Smooth muscle cell (in vitro differentiated cells): ENCODE data around the gene IL1RL2. TPM values are rescaled to one million over a fixed set of nuclear protein-coding genes. Genes with fewer than 3 reads are reported as not detected.

Experiments
- DNase-seq: peaks from one replicate; lab custom pipeline; 2025; ENCODE audit not compliant: unreplicated experiment; lab: John Stamatoyannopoulos, UW
- H2AFZ ChIP-seq: fragments of 200-600 bp; sonication (generic); 2 replicates; pipeline ENCODE4 v1.6.0; 2016; ENCODE audit warnings: antibody characterized with exemption, low read depth, mild to moderate bottlenecking
- H3F3A ChIP-seq: fragments of 200-600 bp; sonication (generic); 2 replicates; pipeline ENCODE4 v1.6.0; 2017; ENCODE audit warnings: antibody characterized with exemption, low read depth
- H3K27ac ChIP-seq: fragments of 200-600 bp; sonication (generic); 2 replicates; pipeline ENCODE4 v1.5.1; 2016; ENCODE audit warnings: low read depth, mild to moderate bottlenecking
- H3K27me3 ChIP-seq: fragments of 200-600 bp; sonication (generic); 2 replicates; pipeline ENCODE4 v1.6.1; 2016; ENCODE audit warnings: low read depth, mild to moderate bottlenecking
- H3K36me3 ChIP-seq: fragments of 200-600 bp; sonication (generic); 2 replicates; pipeline ENCODE4 v1.5.1; 2016; ENCODE audit warnings: low read depth
- H3K4me1 ChIP-seq: fragments of 200-600 bp; sonication (generic); 2 replicates; pipeline ENCODE4 v1.5.1; 2016; ENCODE audit warnings: low read depth
- H3K4me2 ChIP-seq: fragments of 200-600 bp; sonication (generic); 2 replicates; pipeline ENCODE4 v1.6.0; 2016; ENCODE audit warnings: mild to moderate bottlenecking
- H3K4me3 ChIP-seq: fragments of 200-600 bp; sonication (generic); 2 replicates; pipeline ENCODE4 v1.5.1; 2016; ENCODE audit warnings: mild to moderate bottlenecking
- H3K79me2 ChIP-seq: fragments of 200-600 bp; sonication (generic); 2 replicates; pipeline ENCODE4 v1.6.0; 2016; ENCODE audit warnings: low read depth, mild to moderate bottlenecking
- H3K9ac ChIP-seq: fragments of 200-600 bp; sonication (generic); 2 replicates; pipeline ENCODE4 v1.6.0; 2016; ENCODE audit warnings: low read depth
- H3K9me3 ChIP-seq: fragments of 200-600 bp; sonication (generic); replicated peaks from 2 replicates; pipeline ENCODE4 v1.5.1; 2016; ENCODE audit warnings: low read depth
- H4K20me1 ChIP-seq: fragments of 200-600 bp; sonication (generic); 2 replicates; pipeline ENCODE4 v1.6.0; 2016; ENCODE audit warnings: low read depth
- CTCF ChIP-seq: fragments of 200-600 bp; sonication (generic); IDR thresholded peaks from 2 replicates; pipeline ENCODE4 v1.5.1; 2017; ENCODE audit warnings: borderline replicate concordance, mild to moderate bottlenecking, antibody characterized with exemption; ENCODE audit not compliant: insufficient read depth, poor library complexity, severe bottlenecking
- WGBS: methylation state at CpG from one replicate; pipeline ENCODE4 v1.1.7; 2016; ENCODE audit warnings: low lambda C conversion rate; 5-methylcytosine and 5-hydroxymethylcytosine counted together
- polyA plus RNA-seq: library from polyadenylated mRNA; unstranded; fragments of >200 nt; fragmentation: Nextera tagmentation; extraction: Ambion mirVana; gene quantifications from 2 replicates; pipeline ENCODE4 v1.2.1, GENCODE V29; 2016
- total RNA-seq: library from RNA; depleted of rRNA; stranded (reverse); fragments of >200 nt; gene quantifications from 2 replicates; pipeline ENCODE4 v1.2.3, GENCODE V29; 2014

IL1RL2 gene
- total and polyA plus RNA-seq, 2 experiments from 2014 or later = 0.10 to 0.13 TPM

- Histone ChIP-seq H3K36me3 (no peaks in the 10 kb centered on the region), H3K4me3 (peak overlapping the region; percentile 66), H4K20me1 (no peaks in the 10 kb centered on the region), H3K79me2 (peaks cover 52% of the 10 kb centered on the region), H3K27me3 (no peaks in the 10 kb centered on the region), H3K27ac (peak overlapping the region; percentile 68), H3K9ac (peak overlapping the region; percentile 83), H3K9me3 (peaks cover 5% of the 10 kb centered on the region), H2AFZ (peak overlapping the region; percentile 84), H3K4me1 (peaks cover 8% of the 10 kb centered on the region), H3F3A (peaks cover 15% of the 10 kb centered on the region), H3K4me2 (peak overlapping the region; percentile 92)
- no peak for DNase-seq
- no peak for TF ChIP-seq CTCF
- 13% methylated on average over 30 of the region's 42 CpGs for WGBS
These were observed 43.9 kb upstream of the IL1RL2 start for GRCh38 chr2:102142829-102143449.

- H3K79me2 ChIP-seq = peaks cover 58% of the 10 kb centered on the region
- H3K9ac ChIP-seq = peak overlapping the region; percentile 83
- peak overlapping the region; percentile 66 for H3K4me3 ChIP-seq
- no peak for DNase-seq
- no peak for TF ChIP-seq CTCF
- no peaks in the 10 kb centered on the region for H3K36me3 ChIP-seq
- peak overlapping the region; percentile 92 for H3K4me2 ChIP-seq
- H3K4me1 ChIP-seq = peaks cover 8% of the 10 kb centered on the region
- H3K9me3 ChIP-seq = peaks cover 5% of the 10 kb centered on the region
- peak overlapping the region; percentile 84 for H2AFZ ChIP-seq
- peak overlapping the region; percentile 68 for H3K27ac ChIP-seq
- WGBS = 59% methylated on average over 10 of the region's 10 CpGs
- no peaks in the 10 kb centered on the region for H4K20me1 ChIP-seq
- peaks cover 17% of the 10 kb centered on the region for H3F3A ChIP-seq
- H3K27me3 ChIP-seq = no peaks in the 10 kb centered on the region
These were observed 43.3 kb upstream of the IL1RL2 start for GRCh38 chr2:102143450-102143985.

- WGBS = 81% methylated on average over 4 of the region's 4 CpGs
- Histone ChIP-seq H3F3A (peaks cover 17% of the 10 kb centered on the region), H3K4me3 (peak overlapping the region; percentile 66), H3K4me2 (peak overlapping the region; percentile 92), H3K27ac (no peak overlapping the region), H3K9ac (no peak overlapping the region), H3K9me3 (peaks cover 5% of the 10 kb centered on the region), H3K36me3 (no peaks in the 10 kb centered on the region), H4K20me1 (no peaks in the 10 kb centered on the region), H3K27me3 (no peaks in the 10 kb centered on the region), H3K4me1 (peaks cover 8% of the 10 kb centered on the region), H2AFZ (no peak overlapping the region), H3K79me2 (peaks cover 64% of the 10 kb centered on the region)
- no peak for DNase-seq
- TF ChIP-seq CTCF = no peak
These were observed 42.7 kb upstream of the IL1RL2 start for GRCh38 chr2:102144128-102144527.

GRCh38 chr2:102145107-102145506 is 41.7 kb upstream of the IL1RL2 start:
- H4K20me1 ChIP-seq = peaks cover 6% of the 10 kb centered on the region
- peaks cover 5% of the 10 kb centered on the region for H3K9me3 ChIP-seq
- no peak overlapping the region for H3K27ac ChIP-seq
- H3K36me3 ChIP-seq = no peaks in the 10 kb centered on the region
- peaks cover 8% of the 10 kb centered on the region for H3K4me1 ChIP-seq
- no peaks in the 10 kb centered on the region for H3K27me3 ChIP-seq
- no peak overlapping the region for H3K4me3 ChIP-seq
- DNase-seq = no peak
- H3F3A ChIP-seq = peaks cover 12% of the 10 kb centered on the region
- peak overlapping the region; percentile 92 for H3K4me2 ChIP-seq
- no peak overlapping the region for H3K9ac ChIP-seq
- TF ChIP-seq CTCF = no peak
- no peak overlapping the region for H2AFZ ChIP-seq
- WGBS = 96% methylated on average over 4 of the region's 4 CpGs
- H3K79me2 ChIP-seq = peaks cover 74% of the 10 kb centered on the region
